Ectodermal cell (in vitro differentiated cells): ENCODE data around the gene DDAH2.
A peak's percentile ranks its signal among the peaks of the same experiment; 100 is the strongest.

Source experiments
- H3K27ac ChIP-seq: 2 replicates; pipeline ENCODE4 v1.7.0; 2013; ENCODE audit warnings: mild to moderate bottlenecking, low read depth, low read length; ENCODE audit not compliant: insufficient read depth, poor library complexity, severe bottlenecking
- H3K27me3 ChIP-seq: 2 replicates; pipeline ENCODE4 v1.7.0; 2013; ENCODE audit warnings: mild to moderate bottlenecking, low read length; ENCODE audit not compliant: insufficient read depth, control insufficient read depth, poor library complexity, severe bottlenecking
- H3K36me3 ChIP-seq: one replicate; pipeline ENCODE4 v1.7.0; 2013; ENCODE audit warnings: low read length; ENCODE audit not compliant: control insufficient read depth, insufficient read depth
- H3K4me1 ChIP-seq: one replicate; pipeline ENCODE4 v1.7.0; 2013; ENCODE audit warnings: low read length; ENCODE audit not compliant: control insufficient read depth, insufficient read depth
- H3K4me3 ChIP-seq: 2 replicates; pipeline ENCODE4 v1.7.0; 2013; ENCODE audit warnings: low read depth, low read length, control low read depth; ENCODE audit not compliant: insufficient read depth
- H3K9me3 ChIP-seq: 2 replicates; pipeline ENCODE4 v1.7.0; 2013; ENCODE audit warnings: mild to moderate bottlenecking, low read length, moderate library complexity; ENCODE audit not compliant: control insufficient read depth
- WGBS, 2 experiments: methylation state at CpG; one replicate each; pipeline ENCODE4 v1.1.7; 2013; ENCODE audit warnings: missing lambda C conversion rate in 2 of 2; 5-methylcytosine and 5-hydroxymethylcytosine counted together

DDAH2 gene

GRCh38 chr6:31689249-31690110, 39.6 kb downstream of the DDAH2 start:
- WGBS, 2 experiments, result 84 to 88% methylated on average over 10 to 11 of the region's 11 CpGs
- Histone ChIP-seq H3K36me3 (peaks cover 23% of the 10 kb centered on the region), H3K27ac (no peak overlapping the region)

GRCh38 chr6:31687860-31688693, 41.0 kb downstream of the DDAH2 start:
- Histone ChIP-seq H3K36me3 (peaks cover 21% of the 10 kb centered on the region), H3K4me1 (peaks cover 9% of the 10 kb centered on the region), H3K4me3 (no peak overlapping the region), H3K27ac (no peak overlapping the region), H3K9me3 (no peaks in the 10 kb centered on the region), H3K27me3 (no peaks in the 10 kb centered on the region)
- WGBS, 2 experiments, result 91 to 92% methylated on average over 14 of the region's 14 CpGs

More at GRCh38 chr6:31689249-31690110, 39.6 kb downstream of the DDAH2 start:
- H3K9me3 ChIP-seq, result no peaks in the 10 kb centered on the region
- H3K4me1 ChIP-seq, result no peaks in the 10 kb centered on the region
- no peaks in the 10 kb centered on the region for H3K27me3 ChIP-seq
- H3K4me3 ChIP-seq, result no peak overlapping the region

- 81% methylated on average over 8 of the region's 8 CpGs for WGBS, 2 experiments
- Histone ChIP-seq H3K27me3 (peaks cover 2% of the 10 kb centered on the region), H3K27ac (no peak overlapping the region), H3K4me1 (peaks cover 9% of the 10 kb centered on the region), H3K4me3 (no peak overlapping the region), H3K9me3 (no peaks in the 10 kb centered on the region), H3K36me3 (peaks cover 18% of the 10 kb centered on the region)
These were observed 41.8 kb downstream of the DDAH2 start for GRCh38 chr6:31687321-31687720.

- H3K27ac ChIP-seq, result no peak overlapping the region
- H3K27me3 ChIP-seq, result peaks cover 10% of the 10 kb centered on the region
- H3K4me1 ChIP-seq, result peaks cover 9% of the 10 kb centered on the region
- no peaks in the 10 kb centered on the region for H3K9me3 ChIP-seq
- H3K4me3 ChIP-seq, result no peak overlapping the region
- peaks cover 18% of the 10 kb centered on the region for H3K36me3 ChIP-seq
- 93 to 95% methylated on average over 5 of the region's 5 CpGs for WGBS, 2 experiments
These were observed 42.6 kb downstream of the DDAH2 start for GRCh38 chr6:31686483-31686882.

- WGBS, 2 experiments, result 72 to 73% methylated on average over 13 of the region's 13 CpGs
- H3K36me3 ChIP-seq, result peaks cover 18% of the 10 kb centered on the region
These were observed 45.5 kb downstream of the DDAH2 start for GRCh38 chr6:31683591-31683990.

GRCh38 chr6:31681135-31681671, 47.9 kb downstream of the DDAH2 start:
- Histone ChIP-seq H3K27ac (no peak overlapping the region), H3K4me3 (peak overlapping the region; percentile 42), H3K27me3 (peaks cover 22% of the 10 kb centered on the region), H3K36me3 (no peaks in the 10 kb centered on the region), H3K4me1 (peaks cover 9% of the 10 kb centered on the region), H3K9me3 (no peaks in the 10 kb centered on the region)
- WGBS, 2 experiments, result 2% methylated on average over 40 of the region's 40 CpGs

More at GRCh38 chr6:31683591-31683990, 45.5 kb downstream of the DDAH2 start:
- Histone ChIP-seq H3K4me3 (peak overlapping the region; percentile 35), H3K27ac (no peak overlapping the region), H3K9me3 (no peaks in the 10 kb centered on the region), H3K4me1 (peaks cover 9% of the 10 kb centered on the region), H3K27me3 (peaks cover 22% of the 10 kb centered on the region)

GRCh38 chr6:31680226-31681134, 48.6 kb downstream of the DDAH2 start, which contains the start of gene LY6G5C:
Gene LY6G5C, minus strand, starts transcription at chr6:31681067. Its CDS starts 694 bp downstream, at chr6:31680373.
- H3K9me3 ChIP-seq, result no peaks in the 10 kb centered on the region
- H3K4me3 ChIP-seq, result peak within 1 kb of the TSS; percentile 42
- peaks cover 9% of the 10 kb centered on the region for H3K4me1 ChIP-seq
- peaks cover 22% of the 10 kb centered on the region for H3K27me3 ChIP-seq
- 13 to 17% methylated on average over 17 of the region's 17 CpGs for whole genome bisulfite sequencing, 2 experiments
- no peak within 1 kb of the TSS for H3K27ac ChIP-seq
- no peaks in the 10 kb centered on the region for H3K36me3 ChIP-seq

- H3K4me1 ChIP-seq, result no peaks in the 10 kb centered on the region
- no peak overlapping the region for H3K27ac ChIP-seq
- H3K9me3 ChIP-seq, result no peaks in the 10 kb centered on the region
- no peak overlapping the region for H3K4me3 ChIP-seq
- peaks cover 22% of the 10 kb centered on the region for H3K27me3 ChIP-seq
- WGBS, 2 experiments, result 84% methylated on average over 8 of the region's 8 CpGs
- H3K36me3 ChIP-seq, result no peaks in the 10 kb centered on the region
These were observed 51.1 kb downstream of the DDAH2 start for GRCh38 chr6:31677955-31678354.
